GM19023 (cell line): ENCODE data around the gene IGLL1.
"Not testable (repeated sequence)": the region's sequence is repeated elsewhere in the genome, so short reads cannot be mapped to it uniquely, and the experiment has no call there.

Experiments
- ATAC-seq: cut with Tn5 transposase; IDR thresholded peaks from one replicate; pipeline ENCODE4 v1.9.1; 2021; ENCODE audit warnings: mild to moderate bottlenecking, moderate library complexity; ENCODE audit not compliant: unreplicated experiment

The IGLL1 gene

DNA sequence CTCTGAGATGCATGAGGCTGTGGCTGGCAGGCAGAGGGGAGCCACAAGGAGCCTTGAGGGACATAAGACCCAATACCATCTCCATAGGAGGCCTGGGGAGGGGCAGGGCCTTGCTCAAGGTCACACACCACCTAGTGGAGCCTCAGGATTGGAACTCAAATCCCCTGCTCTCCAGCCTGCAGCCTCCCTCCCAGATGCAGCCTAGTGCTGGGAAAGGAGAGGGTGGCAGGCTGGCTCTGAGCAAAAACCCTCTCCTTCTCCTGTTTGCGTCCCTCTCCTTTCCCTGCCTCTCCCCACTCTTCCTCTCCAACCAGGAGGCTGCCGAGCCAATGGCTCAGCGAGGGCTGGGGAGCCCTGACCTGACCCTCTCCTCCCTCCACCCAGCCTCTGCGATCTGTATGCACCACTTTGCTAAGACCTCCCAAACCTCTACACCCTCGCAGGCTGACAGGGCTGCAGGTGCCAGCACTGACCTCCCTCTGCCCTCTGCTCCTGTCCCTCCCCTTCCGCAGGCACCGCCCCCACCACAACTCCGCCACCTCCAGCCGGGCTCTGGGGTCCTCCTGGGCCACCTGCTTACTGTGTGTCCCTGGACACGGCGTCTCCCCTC lies 14.7 kb downstream of the IGLL1 start:
- ATAC-seq, result no peak

DNA sequence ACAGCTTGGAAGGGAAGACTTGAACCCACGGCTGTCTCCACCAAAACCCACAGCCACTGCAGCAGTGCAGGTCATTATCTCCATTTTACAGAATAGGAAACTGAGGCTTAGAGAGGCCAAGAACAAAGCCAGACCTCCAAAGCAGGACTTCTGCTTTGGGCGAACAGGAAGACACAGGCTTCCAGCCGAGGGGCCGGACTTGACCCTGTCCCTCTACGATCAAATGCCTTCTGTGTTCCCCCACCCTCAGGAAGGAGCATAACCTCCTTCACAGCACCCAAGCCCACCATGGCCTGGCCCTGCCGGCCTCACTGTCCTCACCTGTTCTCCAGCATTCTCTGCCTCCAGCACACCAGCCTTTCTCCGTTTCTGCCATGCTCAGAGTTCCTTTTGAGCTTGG lies 15.8 kb downstream of the IGLL1 start:
- no peak for ATAC-seq

DNA sequence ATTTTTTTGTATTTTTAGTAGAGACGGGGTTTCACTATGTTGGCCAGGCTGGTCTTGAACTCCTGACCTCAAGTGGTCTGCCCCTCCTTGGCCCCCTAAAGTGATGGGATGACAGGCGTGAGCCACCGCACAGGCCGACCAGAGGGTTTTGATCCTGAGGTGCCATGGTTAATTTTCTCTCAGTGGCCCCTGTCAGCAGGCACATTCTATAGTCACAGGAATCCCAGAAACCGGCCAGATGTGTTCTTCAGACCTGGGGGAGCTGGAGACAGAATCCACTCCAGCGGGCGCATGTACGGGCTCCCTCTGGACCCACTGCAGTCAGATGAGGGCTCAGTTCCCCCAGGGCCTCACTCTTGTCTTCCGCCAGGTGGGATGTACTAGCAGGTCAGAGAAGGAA lies 17.0 kb downstream of the IGLL1 start:
- no peak for ATAC-seq

DNA sequence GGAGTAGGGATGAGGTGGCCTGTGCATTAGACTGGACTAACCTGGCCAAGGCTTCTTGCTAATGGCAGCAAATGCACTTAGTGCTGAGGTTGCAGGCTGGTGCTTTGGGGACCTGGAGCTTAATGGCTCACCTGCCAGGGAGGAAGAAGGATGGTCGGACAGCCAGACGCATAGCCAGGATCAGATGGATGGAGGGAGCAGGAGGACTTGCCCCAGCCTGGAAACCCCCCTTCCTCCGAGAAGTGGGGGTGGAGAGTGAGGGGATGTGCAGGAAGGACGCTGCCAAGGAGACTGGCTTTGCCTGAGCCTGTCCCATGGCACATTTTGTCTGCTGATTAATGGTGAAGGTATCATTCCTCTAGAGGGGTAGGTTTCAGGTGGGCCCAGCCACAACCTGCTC lies 17.9 kb downstream of the IGLL1 start:
- ATAC-seq, result no peak

- ATAC-seq, result not testable (repeated sequence)
Observed at GRCh38 chr22:23561025-23561510, 19.0 kb downstream of the IGLL1 start.

DNA sequence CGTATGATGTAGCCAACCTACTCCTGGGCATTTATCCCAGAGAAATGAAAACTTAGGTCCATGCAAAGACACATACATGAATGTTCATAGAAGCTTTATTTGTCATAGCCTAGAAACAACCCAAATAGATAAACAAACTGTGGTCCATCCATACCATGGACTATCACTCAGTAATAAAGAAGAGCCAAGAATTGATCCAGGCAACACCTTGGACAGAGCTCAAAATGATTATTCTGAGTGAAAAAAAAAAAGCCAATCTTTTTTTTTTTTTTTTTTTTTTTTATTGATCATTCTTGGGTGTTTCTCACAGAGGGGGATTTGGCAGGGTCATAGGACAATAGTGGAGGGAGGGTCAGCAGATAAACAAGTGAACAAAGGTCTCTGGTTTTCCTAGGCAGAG lies 19.9 kb downstream of the IGLL1 start:
- not testable (repeated sequence) for ATAC-seq

DNA sequence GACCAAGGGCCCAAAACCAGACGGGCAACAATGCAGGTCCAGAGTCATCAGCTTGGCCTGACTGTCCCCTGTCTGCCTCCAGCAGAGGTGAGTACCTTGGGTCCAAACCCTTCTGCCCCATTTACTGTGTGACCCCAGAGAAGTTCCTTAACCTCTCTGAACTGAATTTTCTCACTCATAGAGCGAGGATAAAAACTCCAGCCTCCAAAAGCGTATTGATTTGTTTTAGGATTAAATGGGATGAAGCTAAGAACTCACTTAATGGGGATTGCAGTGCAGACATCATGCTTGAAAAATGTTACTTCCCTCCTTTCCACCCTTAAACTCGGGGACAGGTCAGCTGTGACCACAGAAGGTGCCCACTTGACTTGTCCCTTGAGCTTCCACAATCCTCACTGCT lies 22.6 kb downstream of the IGLL1 start:
- ATAC-seq, result no peak

- no peak for ATAC-seq
Observed at GRCh38 chr22:23557036-23557435, 23.1 kb downstream of the IGLL1 start.

- no peak for ATAC-seq
Observed at GRCh38 chr22:23556026-23556620, 24.0 kb downstream of the IGLL1 start.

- no peak for ATAC-seq
Observed at GRCh38 chr22:23555118-23555517, 25.0 kb downstream of the IGLL1 start.

DNA sequence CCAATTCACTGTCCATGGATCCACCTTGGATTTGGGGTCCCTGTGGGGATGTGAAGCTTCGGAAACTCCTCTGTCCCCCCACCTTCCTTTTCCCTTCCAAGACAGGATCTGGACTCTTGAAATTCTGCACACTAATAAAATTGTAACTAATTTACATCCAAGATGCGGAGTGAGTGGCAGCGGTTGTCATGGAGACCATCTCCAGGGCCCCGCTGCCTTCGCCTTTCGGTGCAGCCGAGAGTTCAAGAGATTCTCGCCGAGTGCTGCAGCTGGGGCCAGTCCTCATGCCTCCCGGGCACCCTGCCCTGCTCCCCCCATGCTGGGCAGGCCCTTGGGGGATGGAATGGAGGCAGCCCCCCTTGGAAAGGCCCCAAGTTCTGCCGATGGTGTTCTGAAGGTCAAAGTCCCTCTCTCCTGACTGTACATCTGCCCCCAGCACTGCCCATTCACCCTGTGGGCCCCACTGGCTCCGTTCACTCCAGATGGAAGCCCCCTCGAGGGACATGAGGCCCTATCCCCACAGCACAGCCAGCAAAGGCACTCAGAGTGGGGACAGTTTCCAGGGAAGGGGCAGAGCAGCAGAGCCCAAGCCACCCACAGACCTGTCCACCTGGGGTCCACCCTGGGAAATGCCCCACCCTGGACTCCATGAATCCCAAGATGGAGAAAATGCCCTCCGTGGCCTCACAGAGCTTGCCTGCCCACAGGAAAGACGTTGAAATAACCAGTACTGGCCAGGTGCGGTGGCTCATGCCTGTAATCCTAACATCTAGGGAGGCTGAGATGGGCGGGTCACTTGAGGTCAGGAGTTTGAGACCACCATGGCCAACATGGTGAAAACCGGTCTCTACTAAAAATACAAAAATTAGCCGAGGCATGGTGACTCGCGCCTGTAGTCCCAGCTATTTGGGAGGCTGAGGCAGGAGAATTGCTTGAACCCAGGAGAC lies 25.9 kb downstream of the IGLL1 start:
- no peak for ATAC-seq

DNA sequence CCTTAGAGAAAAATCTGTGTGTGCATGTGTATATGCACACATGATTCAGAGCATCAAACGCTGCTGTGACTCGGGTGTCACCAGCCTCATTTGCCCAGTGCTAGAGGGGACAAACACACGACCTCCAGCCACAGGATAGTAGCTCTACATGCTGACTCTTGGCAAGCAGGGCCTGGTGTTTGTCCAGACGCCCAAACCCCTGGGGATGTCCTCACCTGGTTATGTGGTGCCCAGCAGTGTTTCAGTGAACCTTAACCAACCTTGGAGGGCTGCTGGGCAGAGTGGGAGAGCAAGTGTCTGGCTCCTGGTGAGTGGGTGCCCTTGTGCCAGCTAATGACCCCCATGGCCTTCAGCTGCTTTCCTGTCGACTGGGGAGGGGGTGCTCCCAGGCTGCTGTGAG lies 26.7 kb downstream of the IGLL1 start:
- no peak for ATAC-seq

- ATAC-seq, result no peak
Observed at GRCh38 chr22:23552573-23552972, 27.5 kb downstream of the IGLL1 start.

DNA sequence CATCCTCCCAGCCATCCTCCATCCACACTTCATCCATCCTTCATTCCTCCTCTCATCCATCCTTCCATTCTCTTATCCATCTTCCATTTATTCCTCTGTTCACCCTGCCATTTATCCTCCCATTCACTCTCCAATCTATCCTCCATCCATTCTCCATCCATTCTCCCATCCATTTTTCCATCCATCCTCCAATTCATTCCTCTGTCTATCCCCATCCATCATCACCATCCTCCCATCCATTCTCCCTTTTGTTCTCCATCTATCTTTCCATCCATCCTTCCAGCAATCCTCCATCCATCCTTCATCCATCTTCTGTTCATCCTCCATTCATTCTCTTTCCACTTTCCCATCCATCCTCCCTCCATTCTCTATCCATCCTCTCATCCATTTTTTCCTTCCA lies 28.7 kb downstream of the IGLL1 start:
- no peak for ATAC-seq

DNA sequence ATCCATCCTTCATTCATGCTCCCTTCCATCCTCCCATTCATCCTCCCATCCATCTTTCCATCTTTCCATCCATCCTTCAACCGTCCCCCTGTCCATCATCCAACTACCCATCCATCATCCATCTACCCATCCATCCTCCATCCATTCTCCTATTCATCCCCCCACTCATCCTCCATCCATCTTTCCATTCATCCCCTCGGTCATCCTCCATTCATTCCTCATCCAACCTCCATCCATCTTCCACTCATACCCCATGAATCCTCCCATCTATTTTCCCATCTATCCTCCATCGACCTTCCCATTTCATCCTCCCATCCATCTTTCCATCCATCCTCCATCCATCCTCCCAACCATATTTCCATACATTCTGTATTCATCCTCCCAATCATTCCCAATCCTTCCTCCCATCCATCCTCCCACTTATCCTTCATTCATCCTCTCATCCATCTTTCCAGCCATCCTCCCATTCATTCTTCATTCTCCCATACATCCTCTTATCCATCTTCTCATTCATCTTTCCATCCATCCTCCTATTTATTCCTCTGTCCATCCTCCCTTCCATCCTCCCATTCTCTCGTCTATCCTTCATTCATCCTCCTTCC lies 29.9 kb downstream of the IGLL1 start:
- no peak for ATAC-seq

DNA sequence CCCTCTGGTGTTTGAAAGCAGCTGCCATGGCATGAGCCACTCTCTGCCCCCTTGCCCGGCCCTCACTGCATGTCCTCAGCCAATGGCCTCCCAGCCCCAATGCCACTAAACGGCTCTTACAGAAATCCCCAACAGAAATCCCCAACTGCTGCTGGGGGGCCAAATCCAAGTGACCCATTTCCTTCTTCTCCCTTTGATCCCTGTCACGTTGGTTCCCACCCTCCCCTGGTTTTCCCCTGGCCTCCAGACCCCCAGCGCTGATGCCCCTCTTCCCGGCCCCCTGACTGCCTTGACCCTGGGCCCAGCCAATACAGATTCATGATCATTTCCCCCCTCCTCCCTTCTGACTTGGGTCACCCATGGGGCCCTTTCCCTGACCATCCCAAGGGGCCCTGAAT lies 30.9 kb downstream of the IGLL1 start:
- no peak for ATAC-seq

GRCh38 chr22:23548501-23549197 lies 31.4 kb downstream of the IGLL1 start:
- no peak for ATAC-seq

DNA sequence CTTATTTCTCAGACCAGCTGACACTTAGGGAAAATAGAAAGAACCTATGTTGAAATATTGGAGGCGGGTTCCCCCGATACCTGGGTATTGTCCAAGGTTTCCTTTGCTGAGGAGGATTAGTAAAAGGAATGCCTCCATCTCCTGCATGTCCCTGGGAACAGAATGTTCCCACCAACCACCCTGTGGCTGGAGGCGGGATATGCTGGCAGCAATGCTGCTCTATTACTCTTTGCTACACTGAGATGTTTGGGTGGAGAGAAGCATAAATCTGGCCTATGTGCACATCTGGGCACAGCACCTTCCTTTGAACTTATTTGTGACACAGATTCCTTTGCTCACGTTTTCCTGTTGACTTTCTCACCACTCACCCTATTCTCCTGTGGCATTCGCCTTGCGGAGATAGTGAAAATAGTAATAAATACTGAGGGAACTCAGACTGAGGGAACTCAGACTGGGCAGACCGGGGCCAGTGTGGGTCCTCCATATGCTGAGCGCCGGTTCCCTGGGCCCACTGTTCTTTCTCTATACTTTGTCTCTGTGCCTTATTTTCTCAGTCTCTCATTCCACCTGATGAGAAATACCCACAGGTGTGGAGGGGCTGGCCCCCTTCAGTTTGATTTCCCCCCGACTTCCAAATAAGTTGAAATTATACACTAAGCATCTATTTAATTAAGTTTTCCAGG lies 32.1 kb downstream of the IGLL1 start:
- no peak for ATAC-seq

DNA sequence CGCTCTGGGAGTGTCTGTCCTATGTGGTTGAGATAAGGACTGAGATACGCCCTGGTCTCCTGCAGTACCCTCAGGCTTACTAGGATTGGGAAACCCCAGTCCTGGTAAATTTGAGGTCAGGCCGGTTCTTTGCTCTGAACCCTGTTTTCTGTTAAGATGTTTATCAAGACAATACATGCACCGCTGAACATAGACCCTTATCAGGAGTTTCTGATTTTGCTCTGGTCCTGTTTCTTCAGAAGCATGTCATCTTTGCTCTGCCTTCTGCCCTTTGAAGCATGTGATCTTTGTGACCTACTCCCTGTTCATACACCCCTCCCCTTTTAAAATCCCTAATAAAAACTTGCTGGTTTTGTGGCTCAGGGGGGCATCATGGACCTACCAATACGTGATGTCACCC lies 32.7 kb downstream of the IGLL1 start:
- not testable (repeated sequence) for ATAC-seq

GRCh38 chr22:23544852-23545251 lies 35.2 kb downstream of the IGLL1 start:
- no peak for ATAC-seq
